ENCODE results near the gene UQCC3. TPM values are rescaled to one million over a fixed set of nuclear protein-coding genes. Genes with fewer than 3 reads are reported as not detected.

The UQCC3 gene, protein sequence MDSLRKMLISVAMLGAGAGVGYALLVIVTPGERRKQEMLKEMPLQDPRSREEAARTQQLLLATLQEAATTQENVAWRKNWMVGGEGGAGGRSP
- 3.9 TPM for total RNA-seq

- Histone ChIP-seq H3K4me1 (peaks cover 15 to 19% of the 10 kb centered on the region in 2 donors), H3K9me3 (no peaks in the 10 kb centered on the region), H3K27ac (peak within 1 kb of the TSS; percentile 71 to 85), H3K4me3 (peak within 1 kb of the TSS; percentile 78 to 83), H3K27me3 (no peaks in the 10 kb centered on the region), H3K36me3 (peaks cover 15 to 23% of the 10 kb centered on the region in 2 donors)
- TF ChIP-seq, protein P1, sequence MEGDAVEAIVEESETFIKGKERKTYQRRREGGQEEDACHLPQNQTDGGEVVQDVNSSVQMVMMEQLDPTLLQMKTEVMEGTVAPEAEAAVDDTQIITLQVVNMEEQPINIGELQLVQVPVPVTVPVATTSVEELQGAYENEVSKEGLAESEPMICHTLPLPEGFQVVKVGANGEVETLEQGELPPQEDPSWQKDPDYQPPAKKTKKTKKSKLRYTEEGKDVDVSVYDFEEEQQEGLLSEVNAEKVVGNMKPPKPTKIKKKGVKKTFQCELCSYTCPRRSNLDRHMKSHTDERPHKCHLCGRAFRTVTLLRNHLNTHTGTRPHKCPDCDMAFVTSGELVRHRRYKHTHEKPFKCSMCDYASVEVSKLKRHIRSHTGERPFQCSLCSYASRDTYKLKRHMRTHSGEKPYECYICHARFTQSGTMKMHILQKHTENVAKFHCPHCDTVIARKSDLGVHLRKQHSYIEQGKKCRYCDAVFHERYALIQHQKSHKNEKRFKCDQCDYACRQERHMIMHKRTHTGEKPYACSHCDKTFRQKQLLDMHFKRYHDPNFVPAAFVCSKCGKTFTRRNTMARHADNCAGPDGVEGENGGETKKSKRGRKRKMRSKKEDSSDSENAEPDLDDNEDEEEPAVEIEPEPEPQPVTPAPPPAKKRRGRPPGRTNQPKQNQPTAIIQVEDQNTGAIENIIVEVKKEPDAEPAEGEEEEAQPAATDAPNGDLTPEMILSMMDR (IDR thresholded peaks at IDR 0.05), result peak in 1 of 3 experiments; percentile 3
- DNase-seq (ENCODE audit: low spot score in 2 of 2), result peak in 1 of 2 donors; percentile 86
- intact Hi-C loops (cut with DNase I), result no loop called here
Measured at GRCh38 chr11:62671608-62672389, at the start of gene UQCC3, which contains the start of gene LBHD1. Gene UQCC3, plus strand, starts transcription at chr11:62671673. Its CDS starts 73 bp downstream, at chr11:62671746. Gene LBHD1, minus strand, starts transcription at chr11:62672267. Its CDS starts 2,236 bp downstream, at chr11:62670031.

DNA sequence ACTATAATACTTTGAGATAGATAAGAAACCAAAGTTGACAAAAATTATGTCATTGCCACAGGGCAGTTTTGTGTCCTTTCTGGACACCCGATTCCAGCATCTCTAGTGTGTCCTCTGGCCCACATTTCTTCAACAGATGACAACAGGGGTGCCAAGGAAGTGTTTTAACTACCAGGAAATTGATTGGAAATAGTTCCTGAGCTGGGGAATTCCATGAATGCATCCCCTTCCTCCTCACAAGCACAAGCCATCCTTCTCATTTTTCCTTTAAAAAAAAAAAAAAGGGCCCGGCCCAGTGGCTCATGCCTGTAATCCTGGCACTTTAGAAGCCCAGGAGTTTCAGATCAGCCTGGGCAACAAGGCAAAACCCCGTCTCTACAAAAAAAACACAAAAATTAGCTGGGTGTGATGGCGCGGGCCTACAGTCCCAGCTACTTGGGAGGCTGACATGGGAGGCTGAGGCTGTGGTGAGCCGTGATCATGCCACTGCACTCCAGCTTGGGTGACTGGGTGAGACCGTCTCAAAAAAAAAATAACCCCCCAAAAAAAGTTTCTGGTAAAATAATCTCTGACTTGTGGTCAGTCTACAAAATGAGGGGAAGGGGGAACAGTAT lies 48.9 kb upstream of the UQCC3 start:
- Histone ChIP-seq H3K4me1 (peaks cover 4 to 10% of the 10 kb centered on the region in 2 donors), H3K27ac (peak overlapping the region; percentile 67 to 92), H3K27me3 (no peaks in the 10 kb centered on the region), H3K9me3 (no peaks in the 10 kb centered on the region), H3K36me3 (peaks cover 24 to 32% of the 10 kb centered on the region in 2 donors), H3K4me3 (peak overlapping the region; percentile 69 to 93)
- intact Hi-C loops (cut with DNase I), result loop anchor here (1.0 to 2.0 kb wide), 2 partner anchors 24 to 30 kb away; partner anchors contain the start of gene GANAB
- TF ChIP-seq, protein P1 (IDR thresholded peaks at IDR 0.05), result no peak
- DNase-seq (ENCODE audit: low spot score in 2 of 2), result no peak

GRCh38 chr11:62627713-62628112 lies 43.8 kb upstream of the UQCC3 start:
- no peak for DNase-seq (ENCODE audit: low spot score in 2 of 2)
- Histone ChIP-seq H3K9me3 (no peaks in the 10 kb centered on the region), H3K4me3 (no peak overlapping the region), H3K36me3 (peaks cover 69 to 79% of the 10 kb centered on the region in 2 donors), H3K27ac (no peak overlapping the region), H3K27me3 (no peaks in the 10 kb centered on the region), H3K4me1 (no peaks in the 10 kb centered on the region)
- intact Hi-C loops (cut with DNase I), result no loop called here
- TF ChIP-seq, protein P1 (IDR thresholded peaks at IDR 0.05), result no peak

GRCh38 chr11:62632492-62632891 lies 39.0 kb upstream of the UQCC3 start:
- Histone ChIP-seq H3K4me3 (no peak overlapping the region), H3K27me3 (no peaks in the 10 kb centered on the region), H3K36me3 (peaks cover 90 to 97% of the 10 kb centered on the region in 2 donors), H3K27ac (no peak overlapping the region), H3K4me1 (no peaks in the 10 kb centered on the region), H3K9me3 (no peaks in the 10 kb centered on the region)
- intact Hi-C loops (cut with DNase I), result no loop called here
- no peak for DNase-seq (ENCODE audit: low spot score in 2 of 2)
- TF ChIP-seq, protein P1 (IDR thresholded peaks at IDR 0.05), result no peak

- no peak for DNase-seq (ENCODE audit: low spot score in 2 of 2)
- no peak overlapping the region for H3K27ac ChIP-seq
- peaks cover 21 to 26% of the 10 kb centered on the region in 2 donors for H3K36me3 ChIP-seq
- H3K4me3 ChIP-seq, result no peak overlapping the region
- TF ChIP-seq, protein P1 (IDR thresholded peaks at IDR 0.05), result no peak
- intact Hi-C loops (cut with DNase I), result no loop called here
- H3K9me3 ChIP-seq, result no peaks in the 10 kb centered on the region
- no peaks in the 10 kb centered on the region for H3K27me3 ChIP-seq
- H3K4me1 ChIP-seq, result peaks cover 4 to 14% of the 10 kb centered on the region in 2 donors
Measured at GRCh38 chr11:62644220-62644619, 27.3 kb upstream of the UQCC3 start.

All from ascending aorta (tissue), 2 donors.